ENCODE data around the gene BAIAP2L2.
"Not testable (repeated sequence)": the region's sequence is repeated elsewhere in the genome, so short reads cannot be mapped to it uniquely, and the experiment has no call there.

DNA sequence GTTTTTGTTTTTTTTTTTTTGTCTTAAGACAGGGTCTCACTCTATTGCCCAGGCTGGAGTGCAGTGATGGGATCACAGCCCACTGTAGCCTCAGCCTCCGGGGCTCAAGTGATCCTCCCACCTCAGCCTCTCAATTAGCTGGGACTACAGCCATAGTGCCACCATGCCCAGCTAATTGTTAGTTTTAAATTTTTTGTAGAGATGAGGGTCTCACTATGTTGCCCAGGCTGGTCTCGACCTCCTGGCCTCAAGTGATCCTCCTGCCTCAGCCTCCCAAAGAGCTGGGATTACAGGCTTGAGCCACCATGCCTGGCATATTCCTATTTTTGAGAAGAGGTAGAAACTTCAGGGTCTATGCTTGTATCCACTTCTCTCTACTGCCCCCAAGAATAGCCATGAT lies 8.3 kb upstream of the BAIAP2L2 start:
- TF ChIP-seq, protein P1, sequence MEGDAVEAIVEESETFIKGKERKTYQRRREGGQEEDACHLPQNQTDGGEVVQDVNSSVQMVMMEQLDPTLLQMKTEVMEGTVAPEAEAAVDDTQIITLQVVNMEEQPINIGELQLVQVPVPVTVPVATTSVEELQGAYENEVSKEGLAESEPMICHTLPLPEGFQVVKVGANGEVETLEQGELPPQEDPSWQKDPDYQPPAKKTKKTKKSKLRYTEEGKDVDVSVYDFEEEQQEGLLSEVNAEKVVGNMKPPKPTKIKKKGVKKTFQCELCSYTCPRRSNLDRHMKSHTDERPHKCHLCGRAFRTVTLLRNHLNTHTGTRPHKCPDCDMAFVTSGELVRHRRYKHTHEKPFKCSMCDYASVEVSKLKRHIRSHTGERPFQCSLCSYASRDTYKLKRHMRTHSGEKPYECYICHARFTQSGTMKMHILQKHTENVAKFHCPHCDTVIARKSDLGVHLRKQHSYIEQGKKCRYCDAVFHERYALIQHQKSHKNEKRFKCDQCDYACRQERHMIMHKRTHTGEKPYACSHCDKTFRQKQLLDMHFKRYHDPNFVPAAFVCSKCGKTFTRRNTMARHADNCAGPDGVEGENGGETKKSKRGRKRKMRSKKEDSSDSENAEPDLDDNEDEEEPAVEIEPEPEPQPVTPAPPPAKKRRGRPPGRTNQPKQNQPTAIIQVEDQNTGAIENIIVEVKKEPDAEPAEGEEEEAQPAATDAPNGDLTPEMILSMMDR (IDR thresholded peaks at IDR 0.05; ENCODE audit: low read depth, low read length, poor library complexity, severe bottlenecking) = not testable (repeated sequence)
- TF ChIP-seq EZH2phosphoT487 (IDR thresholded peaks at IDR 0.05; ENCODE audit: borderline replicate concordance, low read length) = not testable (repeated sequence)

Measured in DOHH2 (cell line).